ENCODE results near the gene KRTAP29-1. TPM values are rescaled to one million over a fixed set of nuclear protein-coding genes. Genes with fewer than 3 reads are reported as not detected.

KRTAP29-1 gene
- total and polyA plus RNA-seq, 2 experiments from 2014 or later: not detected

GRCh38 chr17:41329279-41329948, 26.8 kb upstream of the KRTAP29-1 start:
- H3K27me3 Mint-ChIP-seq (ENCODE audit: insufficient read depth, low read depth, poor library complexity): peaks cover 6% of the 10 kb centered on the region
- Histone ChIP-seq H3K27ac (ENCODE audit: low read depth) (no peak overlapping the region), H3F3A (replicated peaks; ENCODE audit: low read depth) (no peaks in the 10 kb centered on the region), H3K79me2 (replicated peaks; ENCODE audit: insufficient read depth) (no peaks in the 10 kb centered on the region), H3K4me1 (ENCODE audit: insufficient read depth) (no peaks in the 10 kb centered on the region), H2AFZ (0 out of 2 replicates have a peak overlapping the region, but pooled peaks have one; percentile 38), H4K20me1 (replicated peaks; ENCODE audit: insufficient read depth) (no peaks in the 10 kb centered on the region), H3K4me2 (no peak overlapping the region), H3K9me2 (ENCODE audit: insufficient read depth) (no peaks in the 10 kb centered on the region), H3K27me3 (ENCODE audit: insufficient read depth) (no peaks in the 10 kb centered on the region), H3K4me3 (no peak overlapping the region), H3K36me3 (ENCODE audit: insufficient read depth) (no peaks in the 10 kb centered on the region)
- H3K4me1 Mint-ChIP-seq: no peaks in the 10 kb centered on the region
- H3K9me3 Mint-ChIP-seq: no peaks in the 10 kb centered on the region
- H3K36me3 Mint-ChIP-seq (ENCODE audit: low read depth): no peaks in the 10 kb centered on the region
- no peak overlapping the region for H3K27ac Mint-ChIP-seq
- H3K4me3 Mint-ChIP-seq: no peak overlapping the region
- TF ChIP-seq ZNF331 (CRISPR knock-in tag; IDR thresholded peaks at IDR 0.05; ENCODE audit: low read depth): no peak
- TF ChIP-seq, protein P1, sequence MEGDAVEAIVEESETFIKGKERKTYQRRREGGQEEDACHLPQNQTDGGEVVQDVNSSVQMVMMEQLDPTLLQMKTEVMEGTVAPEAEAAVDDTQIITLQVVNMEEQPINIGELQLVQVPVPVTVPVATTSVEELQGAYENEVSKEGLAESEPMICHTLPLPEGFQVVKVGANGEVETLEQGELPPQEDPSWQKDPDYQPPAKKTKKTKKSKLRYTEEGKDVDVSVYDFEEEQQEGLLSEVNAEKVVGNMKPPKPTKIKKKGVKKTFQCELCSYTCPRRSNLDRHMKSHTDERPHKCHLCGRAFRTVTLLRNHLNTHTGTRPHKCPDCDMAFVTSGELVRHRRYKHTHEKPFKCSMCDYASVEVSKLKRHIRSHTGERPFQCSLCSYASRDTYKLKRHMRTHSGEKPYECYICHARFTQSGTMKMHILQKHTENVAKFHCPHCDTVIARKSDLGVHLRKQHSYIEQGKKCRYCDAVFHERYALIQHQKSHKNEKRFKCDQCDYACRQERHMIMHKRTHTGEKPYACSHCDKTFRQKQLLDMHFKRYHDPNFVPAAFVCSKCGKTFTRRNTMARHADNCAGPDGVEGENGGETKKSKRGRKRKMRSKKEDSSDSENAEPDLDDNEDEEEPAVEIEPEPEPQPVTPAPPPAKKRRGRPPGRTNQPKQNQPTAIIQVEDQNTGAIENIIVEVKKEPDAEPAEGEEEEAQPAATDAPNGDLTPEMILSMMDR (conservative IDR thresholded peaks at IDR 0.05; ENCODE audit: low read depth in 2 of 2): peak; percentile 56 to 88
- DNase-seq (ENCODE audit: low spot score): peak; percentile 77
- ATAC-seq: peak; percentile 91

DNA sequence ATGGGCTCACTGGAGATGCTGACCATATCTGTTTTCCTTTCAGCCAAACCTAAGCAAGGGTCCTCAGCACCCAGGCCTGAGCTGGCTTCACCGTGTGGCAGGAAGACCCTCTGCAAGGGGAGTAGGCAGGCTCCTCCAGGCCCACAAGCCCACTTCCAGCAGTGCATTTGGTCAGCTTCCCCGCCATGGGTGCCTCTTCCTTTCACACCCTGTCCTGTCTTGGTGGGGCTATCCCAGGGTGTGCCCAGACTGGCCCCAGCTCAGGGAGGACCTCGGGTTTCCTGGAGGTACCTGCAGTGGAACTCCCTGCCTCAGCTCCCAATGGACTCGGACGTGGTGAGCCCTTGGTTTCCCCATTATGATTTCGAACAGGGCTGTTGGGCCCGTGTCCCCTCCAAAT, 25.6 kb upstream of the KRTAP29-1 start:
- H3K4me1 Mint-ChIP-seq: no peaks in the 10 kb centered on the region
- Histone ChIP-seq H3K4me2 (no peak overlapping the region), H3F3A (replicated peaks; ENCODE audit: low read depth) (no peaks in the 10 kb centered on the region), H3K36me3 (ENCODE audit: insufficient read depth) (no peaks in the 10 kb centered on the region), H3K9me2 (ENCODE audit: insufficient read depth) (no peaks in the 10 kb centered on the region), H2AFZ (no peak overlapping the region), H3K4me1 (ENCODE audit: insufficient read depth) (no peaks in the 10 kb centered on the region), H3K27me3 (ENCODE audit: insufficient read depth) (no peaks in the 10 kb centered on the region), H3K27ac (ENCODE audit: low read depth) (no peak overlapping the region), H3K4me3 (no peak overlapping the region), H4K20me1 (replicated peaks; ENCODE audit: insufficient read depth) (no peaks in the 10 kb centered on the region), H3K79me2 (replicated peaks; ENCODE audit: insufficient read depth) (no peaks in the 10 kb centered on the region)
- ATAC-seq (no peak), DNase-seq (ENCODE audit: low spot score) (no peak)
- H3K4me3 Mint-ChIP-seq: no peak overlapping the region
- no peak for TF ChIP-seq EZH2 (IDR thresholded peaks at IDR 0.05; ENCODE audit: low read depth, unreplicated experiment)
- H3K9me3 Mint-ChIP-seq: no peaks in the 10 kb centered on the region; the same call in 2 of the 3 replicates
- H3K27ac Mint-ChIP-seq: no peak overlapping the region
- no peaks in the 10 kb centered on the region for H3K36me3 Mint-ChIP-seq (ENCODE audit: low read depth)
- peaks cover 11% of the 10 kb centered on the region for H3K27me3 Mint-ChIP-seq (ENCODE audit: insufficient read depth, low read depth, poor library complexity)

DNA sequence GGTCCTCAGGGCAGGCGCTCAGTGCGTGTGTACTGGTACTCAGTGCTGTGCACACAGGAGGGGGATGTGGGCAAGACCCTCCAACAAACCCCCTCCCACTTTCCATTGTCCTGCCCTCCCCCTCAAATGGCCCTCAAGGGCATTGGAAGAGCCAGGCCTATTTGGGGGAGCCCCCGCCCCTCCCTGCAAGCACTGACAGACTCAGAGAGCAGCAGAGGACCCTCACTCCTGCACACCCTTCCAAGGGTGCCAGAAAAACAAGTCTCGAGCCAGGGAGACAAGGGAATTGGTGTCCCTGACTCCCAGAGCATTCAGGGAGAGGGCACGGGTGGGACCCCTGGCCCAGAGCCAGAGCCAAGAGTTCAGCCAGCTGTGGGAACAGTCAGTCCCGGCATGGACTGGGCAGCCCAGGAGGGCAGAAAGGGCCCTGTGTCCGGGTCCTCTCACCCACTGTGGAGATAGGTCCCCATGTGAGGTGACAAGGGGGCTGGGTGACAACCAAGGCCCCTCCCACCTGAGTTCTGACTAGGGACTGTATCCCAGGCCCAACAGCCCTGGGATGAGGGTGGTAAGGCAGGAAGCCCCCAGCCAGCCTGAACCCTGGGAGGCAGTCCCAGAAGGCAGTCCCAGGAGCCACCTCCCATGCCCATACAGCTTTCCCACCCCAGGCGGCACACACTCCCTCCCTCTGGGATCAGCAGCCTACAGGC, 24.9 kb upstream of the KRTAP29-1 start:
- ATAC-seq (no peak), DNase-seq (ENCODE audit: low spot score) (no peak)
- H3K27me3 ChIP-seq (ENCODE audit: insufficient read depth): no peaks in the 10 kb centered on the region
- H2AFZ ChIP-seq: no peak overlapping the region
- no peak overlapping the region for H3K4me3 ChIP-seq
- no peaks in the 10 kb centered on the region for H3K9me2 ChIP-seq (ENCODE audit: insufficient read depth)
- no peaks in the 10 kb centered on the region; the same call in 2 of the 3 replicates for H3K4me1 Mint-ChIP-seq
- no peak overlapping the region for H3K27ac ChIP-seq (ENCODE audit: low read depth)
- no peak overlapping the region for H3K27ac Mint-ChIP-seq
- no peaks in the 10 kb centered on the region for H3K4me1 ChIP-seq (ENCODE audit: insufficient read depth)
- no peak overlapping the region for H3K4me2 ChIP-seq
- H4K20me1 ChIP-seq (replicated peaks; ENCODE audit: insufficient read depth): no peaks in the 10 kb centered on the region
- H3K36me3 ChIP-seq (ENCODE audit: insufficient read depth): no peaks in the 10 kb centered on the region
- no peaks in the 10 kb centered on the region; the same call in 2 of the 3 replicates for H3K9me3 Mint-ChIP-seq
- TF ChIP-seq POLR2AphosphoS5 (IDR thresholded peaks at IDR 0.05; ENCODE audit: low read depth) (no peak), EZH2phosphoT487 (IDR thresholded peaks at IDR 0.05; ENCODE audit: unreplicated experiment) (no peak)
- TF ChIP-seq, protein P2, sequence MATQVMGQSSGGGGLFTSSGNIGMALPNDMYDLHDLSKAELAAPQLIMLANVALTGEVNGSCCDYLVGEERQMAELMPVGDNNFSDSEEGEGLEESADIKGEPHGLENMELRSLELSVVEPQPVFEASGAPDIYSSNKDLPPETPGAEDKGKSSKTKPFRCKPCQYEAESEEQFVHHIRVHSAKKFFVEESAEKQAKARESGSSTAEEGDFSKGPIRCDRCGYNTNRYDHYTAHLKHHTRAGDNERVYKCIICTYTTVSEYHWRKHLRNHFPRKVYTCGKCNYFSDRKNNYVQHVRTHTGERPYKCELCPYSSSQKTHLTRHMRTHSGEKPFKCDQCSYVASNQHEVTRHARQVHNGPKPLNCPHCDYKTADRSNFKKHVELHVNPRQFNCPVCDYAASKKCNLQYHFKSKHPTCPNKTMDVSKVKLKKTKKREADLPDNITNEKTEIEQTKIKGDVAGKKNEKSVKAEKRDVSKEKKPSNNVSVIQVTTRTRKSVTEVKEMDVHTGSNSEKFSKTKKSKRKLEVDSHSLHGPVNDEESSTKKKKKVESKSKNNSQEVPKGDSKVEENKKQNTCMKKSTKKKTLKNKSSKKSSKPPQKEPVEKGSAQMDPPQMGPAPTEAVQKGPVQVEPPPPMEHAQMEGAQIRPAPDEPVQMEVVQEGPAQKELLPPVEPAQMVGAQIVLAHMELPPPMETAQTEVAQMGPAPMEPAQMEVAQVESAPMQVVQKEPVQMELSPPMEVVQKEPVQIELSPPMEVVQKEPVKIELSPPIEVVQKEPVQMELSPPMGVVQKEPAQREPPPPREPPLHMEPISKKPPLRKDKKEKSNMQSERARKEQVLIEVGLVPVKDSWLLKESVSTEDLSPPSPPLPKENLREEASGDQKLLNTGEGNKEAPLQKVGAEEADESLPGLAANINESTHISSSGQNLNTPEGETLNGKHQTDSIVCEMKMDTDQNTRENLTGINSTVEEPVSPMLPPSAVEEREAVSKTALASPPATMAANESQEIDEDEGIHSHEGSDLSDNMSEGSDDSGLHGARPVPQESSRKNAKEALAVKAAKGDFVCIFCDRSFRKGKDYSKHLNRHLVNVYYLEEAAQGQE (IDR thresholded peaks at IDR 0.05; ENCODE audit: unreplicated experiment): no peak
- H3F3A ChIP-seq (replicated peaks; ENCODE audit: low read depth): no peaks in the 10 kb centered on the region
- no peaks in the 10 kb centered on the region for H3K36me3 Mint-ChIP-seq (ENCODE audit: low read depth)
- peaks cover 11% of the 10 kb centered on the region for H3K27me3 Mint-ChIP-seq (ENCODE audit: insufficient read depth, low read depth, poor library complexity)
- no peak overlapping the region for H3K4me3 Mint-ChIP-seq
- no peaks in the 10 kb centered on the region for H3K79me2 ChIP-seq (replicated peaks; ENCODE audit: insufficient read depth)
